ENCODE results near the gene FCRL3.
A peak's percentile ranks its signal among the peaks of the same experiment; 100 is the strongest.
"Not testable (repeated sequence)": the region's sequence is repeated elsewhere in the genome, so short reads cannot be mapped to it uniquely, and the experiment has no call there.

FCRL3 gene, protein sequence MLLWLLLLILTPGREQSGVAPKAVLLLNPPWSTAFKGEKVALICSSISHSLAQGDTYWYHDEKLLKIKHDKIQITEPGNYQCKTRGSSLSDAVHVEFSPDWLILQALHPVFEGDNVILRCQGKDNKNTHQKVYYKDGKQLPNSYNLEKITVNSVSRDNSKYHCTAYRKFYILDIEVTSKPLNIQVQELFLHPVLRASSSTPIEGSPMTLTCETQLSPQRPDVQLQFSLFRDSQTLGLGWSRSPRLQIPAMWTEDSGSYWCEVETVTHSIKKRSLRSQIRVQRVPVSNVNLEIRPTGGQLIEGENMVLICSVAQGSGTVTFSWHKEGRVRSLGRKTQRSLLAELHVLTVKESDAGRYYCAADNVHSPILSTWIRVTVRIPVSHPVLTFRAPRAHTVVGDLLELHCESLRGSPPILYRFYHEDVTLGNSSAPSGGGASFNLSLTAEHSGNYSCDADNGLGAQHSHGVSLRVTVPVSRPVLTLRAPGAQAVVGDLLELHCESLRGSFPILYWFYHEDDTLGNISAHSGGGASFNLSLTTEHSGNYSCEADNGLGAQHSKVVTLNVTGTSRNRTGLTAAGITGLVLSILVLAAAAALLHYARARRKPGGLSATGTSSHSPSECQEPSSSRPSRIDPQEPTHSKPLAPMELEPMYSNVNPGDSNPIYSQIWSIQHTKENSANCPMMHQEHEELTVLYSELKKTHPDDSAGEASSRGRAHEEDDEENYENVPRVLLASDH

GRCh38 chr1:157700732-157701131, at the start of gene FCRL3:
Gene FCRL3 (minus strand): TSS chr1:157700769. CDS start chr1:157700489, 280 bp downstream.
- peaks cover 46% of the 10 kb centered on the region for H3K4me1 ChIP-seq (ENCODE audit: low read length)
- no peak for TF ChIP-seq CTCF (IDR thresholded peaks at IDR 0.05; ENCODE audit: low read depth, low read length)
- TF ChIP-seq EZH2phosphoT487 (IDR thresholded peaks at IDR 0.05; ENCODE audit: low read depth) = no peak
- no peak within 1 kb of the TSS for H3K9ac ChIP-seq (ENCODE audit: low read length)
- peak within 1 kb of the TSS; percentile 8; the same call in 1 of the 2 replicates for H2AFZ ChIP-seq (ENCODE audit: low read depth, low read length)
- H3K4me3 ChIP-seq (ENCODE audit: low read length) = peak within 1 kb of the TSS; percentile 19
- no peaks in the 10 kb centered on the region for H3K79me2 ChIP-seq (ENCODE audit: low read length)
- H3K4me2 ChIP-seq (ENCODE audit: low read length) = peak within 1 kb of the TSS; percentile 50
- H3K27ac ChIP-seq (ENCODE audit: low read length) = no peak within 1 kb of the TSS
- H4K20me1 ChIP-seq (ENCODE audit: insufficient read depth, low read length) = no peaks in the 10 kb centered on the region
- peaks cover 45% of the 10 kb centered on the region for H3K27me3 ChIP-seq (ENCODE audit: low read depth, low read length)
- H3K9me3 ChIP-seq (ENCODE audit: insufficient read depth, low read length) = peaks cover 2% of the 10 kb centered on the region; the same call in 1 of the 2 replicates
- no peaks in the 10 kb centered on the region for H3K36me3 ChIP-seq (replicated peaks; ENCODE audit: low read depth, low read length)

DNA sequence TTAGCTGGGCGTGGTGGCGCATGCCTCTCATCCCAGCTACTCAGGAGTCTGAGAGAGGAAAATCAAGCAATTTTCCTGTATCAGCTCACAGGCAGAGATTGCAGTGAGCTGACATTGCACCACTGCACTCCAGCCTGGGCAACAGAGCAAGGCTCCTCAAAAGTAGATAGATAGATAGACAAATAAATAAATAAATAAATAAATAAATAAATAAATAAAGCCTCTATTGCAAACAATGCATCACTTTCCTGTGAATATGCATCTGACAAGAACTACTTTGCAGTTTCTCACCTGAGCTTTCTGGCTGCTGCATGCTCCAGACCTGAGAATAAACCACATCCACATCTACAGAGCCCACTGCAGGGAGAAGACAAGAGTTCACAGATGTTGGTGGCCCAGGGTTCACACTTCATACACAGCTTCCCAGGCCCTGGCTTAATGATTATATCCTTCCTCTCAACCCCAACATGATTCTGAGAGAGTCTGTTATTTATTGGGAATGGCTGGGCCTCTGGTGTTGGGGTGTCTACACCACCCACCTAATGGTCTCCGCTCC, 47.8 kb upstream of the FCRL3 start:
- H3K9ac ChIP-seq (ENCODE audit: low read length) = no peak overlapping the region
- no peaks in the 10 kb centered on the region for H3K9me3 ChIP-seq (ENCODE audit: insufficient read depth, low read length)
- H3K27me3 ChIP-seq (ENCODE audit: low read depth, low read length) = 0 out of 2 replicates have a peak, but pooled peaks cover 4% of the 10 kb centered on the region
- H4K20me1 ChIP-seq (ENCODE audit: insufficient read depth, low read length) = no peaks in the 10 kb centered on the region
- no peak overlapping the region for H2AFZ ChIP-seq (ENCODE audit: low read depth, low read length)
- H3K4me3 ChIP-seq (ENCODE audit: low read length) = no peak overlapping the region
- no peak for TF ChIP-seq EZH2phosphoT487 (IDR thresholded peaks at IDR 0.05; ENCODE audit: low read depth)
- TF ChIP-seq CTCF (IDR thresholded peaks at IDR 0.05; ENCODE audit: low read depth, low read length) = no peak
- no peak overlapping the region for H3K27ac ChIP-seq (ENCODE audit: low read length)
- no peaks in the 10 kb centered on the region for H3K4me1 ChIP-seq (ENCODE audit: low read length)
- H3K4me2 ChIP-seq (ENCODE audit: low read length) = no peak overlapping the region
- H3K36me3 ChIP-seq (replicated peaks; ENCODE audit: low read depth, low read length) = no peaks in the 10 kb centered on the region
- H3K79me2 ChIP-seq (ENCODE audit: low read length) = no peaks in the 10 kb centered on the region

DNA sequence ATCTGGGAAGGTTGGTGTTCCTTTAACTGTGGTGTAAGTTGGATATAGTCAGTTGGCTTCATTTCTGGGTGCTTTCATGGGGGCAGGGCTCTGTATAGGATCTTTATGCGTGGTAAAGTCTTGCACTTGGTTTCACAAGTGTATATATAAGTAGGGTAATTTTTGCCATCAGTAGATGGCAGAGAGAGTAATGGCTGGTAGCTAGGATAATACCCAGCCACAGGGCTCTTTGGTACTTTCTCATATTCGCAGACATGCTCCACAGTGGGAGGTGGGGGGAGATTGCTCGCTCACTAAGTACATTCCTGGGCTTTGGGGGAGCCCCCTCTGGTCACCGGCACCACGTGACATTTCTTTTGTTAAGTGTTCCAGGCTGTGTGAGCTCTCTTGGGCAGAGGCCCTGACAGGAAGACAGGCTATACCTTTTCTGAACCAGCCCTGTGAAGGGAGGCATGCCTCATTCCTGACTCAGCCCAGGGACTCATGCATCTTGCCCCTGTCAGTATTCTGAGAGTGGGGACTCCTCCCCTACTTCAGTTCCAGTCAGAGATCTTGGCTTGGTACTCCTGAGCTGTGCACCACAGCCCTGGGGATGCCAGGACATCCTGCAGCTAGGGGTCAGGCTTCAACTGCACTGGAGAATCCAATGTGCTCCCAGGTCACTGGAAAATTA, 38.8 kb upstream of the FCRL3 start:
- Histone ChIP-seq H3K9me3 (ENCODE audit: insufficient read depth, low read length) (peaks cover 2% of the 10 kb centered on the region; the same call in 1 of the 2 replicates), H3K9ac (ENCODE audit: low read length) (no peak overlapping the region), H3K4me3 (ENCODE audit: low read length) (no peak overlapping the region), H3K79me2 (ENCODE audit: low read length) (no peaks in the 10 kb centered on the region), H3K27me3 (ENCODE audit: low read depth, low read length) (no peaks in the 10 kb centered on the region), H3K4me2 (ENCODE audit: low read length) (peak overlapping the region; percentile 11; the same call in 1 of the 2 replicates), H3K4me1 (ENCODE audit: low read length) (peaks cover 13% of the 10 kb centered on the region; the same call in 1 of the 2 replicates), H3K27ac (ENCODE audit: low read length) (no peak overlapping the region), H4K20me1 (ENCODE audit: insufficient read depth, low read length) (no peaks in the 10 kb centered on the region), H3K36me3 (replicated peaks; ENCODE audit: low read depth, low read length) (peaks cover 2% of the 10 kb centered on the region), H2AFZ (ENCODE audit: low read depth, low read length) (peak overlapping the region; percentile 31; the same call in 1 of the 2 replicates)
- TF ChIP-seq EZH2phosphoT487 (IDR thresholded peaks at IDR 0.05; ENCODE audit: low read depth) (no peak), CTCF (IDR thresholded peaks at IDR 0.05; ENCODE audit: low read depth, low read length) (peak; percentile 44)

GRCh38 chr1:157735991-157736390, 35.4 kb upstream of the FCRL3 start:
- H3K4me3 ChIP-seq (ENCODE audit: low read length); H2AFZ ChIP-seq (ENCODE audit: low read depth, low read length); H4K20me1 ChIP-seq (ENCODE audit: insufficient read depth, low read length); H3K9ac ChIP-seq (ENCODE audit: low read length); H3K27me3 ChIP-seq (ENCODE audit: low read depth, low read length); H3K4me2 ChIP-seq (ENCODE audit: low read length); H3K27ac ChIP-seq (ENCODE audit: low read length); H3K79me2 ChIP-seq (ENCODE audit: low read length): not testable (repeated sequence)
- Histone ChIP-seq H3K4me1 (ENCODE audit: low read length) (peaks cover 35% of the 10 kb centered on the region), H3K36me3 (replicated peaks; ENCODE audit: low read depth, low read length) (peaks cover 16% of the 10 kb centered on the region), H3K9me3 (ENCODE audit: insufficient read depth, low read length) (peaks cover 15% of the 10 kb centered on the region; the same call in 1 of the 2 replicates)

Measured in OCI-LY3 (cell line).